Thoracic aorta (tissue), 2 donors: Measurements from ENCODE around the gene REV3L. TPM values are rescaled to one million over a fixed set of nuclear protein-coding genes. Genes with fewer than 3 reads are reported as not detected.

Source experiments
- ATAC-seq: fragments of 150-250 bp; one replicate; pipeline ENCODE4 v1.8.0; 2017; ENCODE audit warnings: low read depth; ENCODE audit not compliant: insufficient number of reproducible peaks, low FRiP score
- DNase-seq: peaks from one replicate; pipeline ENCODE4 v3.0.0-alpha.2; 2020; ENCODE audit warnings: low spot score
- H3K27ac ChIP-seq, 2 donors: fragments of 200-600 bp; sonication (generic); 1 replicate in 1 of 2; 2 replicates in 1 of 2; pipeline ENCODE4 v1.5.1; 2016; ENCODE audit warnings: mild to moderate bottlenecking in 2 of 2, moderate library complexity in 2 of 2
- H3K27me3 ChIP-seq: fragments of 200-600 bp; sonication (generic); replicated peaks from 2 replicates; pipeline ENCODE4 v1.6.0; 2016; ENCODE audit warnings: mild to moderate bottlenecking; ENCODE audit not compliant: insufficient read depth
- H3K36me3 ChIP-seq: fragments of 200-600 bp; sonication (generic); one replicate; pipeline ENCODE4 v1.5.1; 2016
- H3K4me1 ChIP-seq, 2 donors: fragments of 200-600 bp; sonication (generic); 1 replicate in 1 of 2; 2 replicates in 1 of 2; pipeline versions ENCODE4 v1.5.1 to v1.6.0; 2016; ENCODE audit warnings: low read depth in 2 of 2, mild to moderate bottlenecking in 1 of 2; ENCODE audit not compliant: control insufficient read depth in 1 of 2
- H3K4me3 ChIP-seq: fragments of 200-600 bp; sonication (generic); 2 replicates; pipeline ENCODE4 v1.5.1; 2016; ENCODE audit warnings: mild to moderate bottlenecking
- H3K9me3 ChIP-seq: fragments of 200-600 bp; sonication (generic); 2 replicates; pipeline ENCODE4 v1.5.1; 2016
- total RNA-seq, 2 donors: library from RNA; depleted of rRNA; stranded (reverse); fragments of >200 nt; gene quantifications; one replicate each; pipeline versions ENCODE4 v1.1.0 to v1.2.3, GENCODE V29; 2016
- TF ChIP-seq, protein P1 (sequence below): fragments of 200-600 bp; sonication (generic); IDR thresholded peaks from one replicate; pipeline ENCODE4 v1.5.1; 2019; ENCODE audit warnings: antibody characterized with exemption

Gene REV3L
- total RNA-seq, 2 donors from 2014 or later: 25.6 to 59.8 TPM

DNA sequence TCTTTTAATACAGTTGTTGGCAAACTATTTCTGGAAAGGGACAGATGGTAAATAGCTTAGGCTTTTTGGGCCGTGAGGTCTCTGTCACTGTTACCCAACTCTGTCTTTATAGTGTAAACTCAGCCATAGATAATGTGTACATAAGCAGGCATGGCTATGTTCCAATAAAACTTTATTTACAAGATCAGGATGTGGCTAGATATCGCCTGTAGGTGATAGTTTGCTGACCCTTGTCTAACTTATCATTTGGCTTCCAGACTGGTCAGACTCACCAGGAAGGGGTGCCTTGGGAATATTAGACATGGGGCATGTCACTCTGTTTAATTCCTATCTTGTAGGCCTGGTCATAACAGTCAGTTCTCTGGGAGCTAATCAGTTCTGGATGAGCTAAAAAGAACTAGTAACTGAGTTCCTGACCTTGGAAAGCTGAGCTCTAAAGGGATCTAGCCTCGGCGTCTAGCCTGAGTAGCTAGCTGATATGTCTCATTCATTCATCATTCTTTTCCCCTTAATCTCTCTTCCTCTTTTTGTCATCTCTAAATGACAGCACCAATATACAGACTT lies 232.1 kb downstream of the REV3L start:
- TF ChIP-seq, protein P1, sequence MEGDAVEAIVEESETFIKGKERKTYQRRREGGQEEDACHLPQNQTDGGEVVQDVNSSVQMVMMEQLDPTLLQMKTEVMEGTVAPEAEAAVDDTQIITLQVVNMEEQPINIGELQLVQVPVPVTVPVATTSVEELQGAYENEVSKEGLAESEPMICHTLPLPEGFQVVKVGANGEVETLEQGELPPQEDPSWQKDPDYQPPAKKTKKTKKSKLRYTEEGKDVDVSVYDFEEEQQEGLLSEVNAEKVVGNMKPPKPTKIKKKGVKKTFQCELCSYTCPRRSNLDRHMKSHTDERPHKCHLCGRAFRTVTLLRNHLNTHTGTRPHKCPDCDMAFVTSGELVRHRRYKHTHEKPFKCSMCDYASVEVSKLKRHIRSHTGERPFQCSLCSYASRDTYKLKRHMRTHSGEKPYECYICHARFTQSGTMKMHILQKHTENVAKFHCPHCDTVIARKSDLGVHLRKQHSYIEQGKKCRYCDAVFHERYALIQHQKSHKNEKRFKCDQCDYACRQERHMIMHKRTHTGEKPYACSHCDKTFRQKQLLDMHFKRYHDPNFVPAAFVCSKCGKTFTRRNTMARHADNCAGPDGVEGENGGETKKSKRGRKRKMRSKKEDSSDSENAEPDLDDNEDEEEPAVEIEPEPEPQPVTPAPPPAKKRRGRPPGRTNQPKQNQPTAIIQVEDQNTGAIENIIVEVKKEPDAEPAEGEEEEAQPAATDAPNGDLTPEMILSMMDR: no peak

More for the DNA sequence above, 232.1 kb downstream of the REV3L start:
- DNase-seq (no peak), ATAC-seq (no peak)
- H3K4me1 ChIP-seq: no peaks in the 10 kb centered on the region
- H3K9me3 ChIP-seq: no peaks in the 10 kb centered on the region
- H3K27ac ChIP-seq: no peak overlapping the region
- no peaks in the 10 kb centered on the region for H3K36me3 ChIP-seq
- H3K4me3 ChIP-seq: no peak overlapping the region
- no peaks in the 10 kb centered on the region for H3K27me3 ChIP-seq

Other genes with a start within 250 kb of the REV3L start
- 10 to 100 TPM; 11.8 to 32.2 TPM for gene TRAF3IP2, start 122.7 kb upstream of the REV3L start, total RNA-seq